AG09309 (cell line): ENCODE results near the gene CNGB1.

ENCODE experiments used
- DNase-seq: peaks from one replicate; pipeline ENCODE4 v3.0.0-alpha.2; 2010; ENCODE audit warnings: low read depth
- H3K4me3 ChIP-seq: 2 replicates; pipeline ENCODE4 v1.5.1; 2011; ENCODE audit warnings: mild to moderate bottlenecking, low read depth, low read length, moderate library complexity; ENCODE audit not compliant: control insufficient read depth
- TF ChIP-seq, protein P1 (sequence below): IDR thresholded peaks from 2 replicates; pipeline ENCODE4 v1.5.1; 2011; ENCODE audit warnings: mild to moderate bottlenecking, low read depth, low read length, inconsistent platforms; ENCODE audit not compliant: insufficient read depth, control insufficient read depth; ENCODE audit errors: missing control alignments

CNGB1 gene

GRCh38 chr16:57958544-57958943 lies 12.4 kb downstream of the CNGB1 start:
- TF ChIP-seq, protein P1, sequence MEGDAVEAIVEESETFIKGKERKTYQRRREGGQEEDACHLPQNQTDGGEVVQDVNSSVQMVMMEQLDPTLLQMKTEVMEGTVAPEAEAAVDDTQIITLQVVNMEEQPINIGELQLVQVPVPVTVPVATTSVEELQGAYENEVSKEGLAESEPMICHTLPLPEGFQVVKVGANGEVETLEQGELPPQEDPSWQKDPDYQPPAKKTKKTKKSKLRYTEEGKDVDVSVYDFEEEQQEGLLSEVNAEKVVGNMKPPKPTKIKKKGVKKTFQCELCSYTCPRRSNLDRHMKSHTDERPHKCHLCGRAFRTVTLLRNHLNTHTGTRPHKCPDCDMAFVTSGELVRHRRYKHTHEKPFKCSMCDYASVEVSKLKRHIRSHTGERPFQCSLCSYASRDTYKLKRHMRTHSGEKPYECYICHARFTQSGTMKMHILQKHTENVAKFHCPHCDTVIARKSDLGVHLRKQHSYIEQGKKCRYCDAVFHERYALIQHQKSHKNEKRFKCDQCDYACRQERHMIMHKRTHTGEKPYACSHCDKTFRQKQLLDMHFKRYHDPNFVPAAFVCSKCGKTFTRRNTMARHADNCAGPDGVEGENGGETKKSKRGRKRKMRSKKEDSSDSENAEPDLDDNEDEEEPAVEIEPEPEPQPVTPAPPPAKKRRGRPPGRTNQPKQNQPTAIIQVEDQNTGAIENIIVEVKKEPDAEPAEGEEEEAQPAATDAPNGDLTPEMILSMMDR, result no peak
- H3K4me3 ChIP-seq, result no peak overlapping the region
- DNase-seq, result no peak

GRCh38 chr16:57957673-57958392 lies 13.1 kb downstream of the CNGB1 start:
- TF ChIP-seq, protein P1, result no peak
- H3K4me3 ChIP-seq, result no peak overlapping the region
- no peak for DNase-seq

- no peak overlapping the region for H3K4me3 ChIP-seq
- no peak for DNase-seq
- TF ChIP-seq, protein P1, result no peak
These were observed 13.8 kb downstream of the CNGB1 start for GRCh38 chr16:57956924-57957672.

- TF ChIP-seq, protein P1, result no peak
- DNase-seq, result no peak
- H3K4me3 ChIP-seq, result no peak overlapping the region
These were observed 14.6 kb downstream of the CNGB1 start for GRCh38 chr16:57956270-57956808.

DNA sequence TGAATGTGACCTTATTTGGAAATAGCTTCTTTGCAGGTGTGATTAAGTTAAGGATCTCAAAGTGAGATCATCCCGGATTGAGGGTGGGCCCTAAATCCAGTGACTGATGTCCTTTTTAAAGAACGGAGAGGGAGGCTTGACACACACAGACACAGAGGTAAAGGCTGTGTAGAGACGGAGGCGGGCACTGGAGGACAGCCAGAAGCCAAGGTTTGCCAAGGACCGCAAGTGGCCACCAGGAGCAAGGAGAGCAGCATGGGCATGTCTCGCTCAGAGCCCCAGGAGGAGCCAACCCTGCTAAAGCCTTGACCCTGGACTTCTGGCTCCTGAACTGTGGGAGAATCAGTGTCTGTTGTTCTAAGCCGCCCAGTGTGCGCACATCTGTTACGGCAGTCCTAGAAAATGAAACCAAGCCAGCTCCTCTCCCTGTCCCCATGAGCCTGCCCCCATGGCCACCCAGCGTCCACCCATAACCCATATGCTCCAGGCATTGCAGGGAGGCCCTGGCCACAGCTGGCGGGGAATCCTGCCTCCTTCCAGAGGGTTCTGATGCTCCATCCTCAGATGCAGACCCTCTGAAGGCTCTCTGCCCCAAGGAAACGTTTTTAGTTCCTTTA lies 15.2 kb downstream of the CNGB1 start:
- DNase-seq, result no peak
- H3K4me3 ChIP-seq, result no peak overlapping the region
- TF ChIP-seq, protein P1, result no peak

- TF ChIP-seq, protein P1, result no peak
- no peak overlapping the region for H3K4me3 ChIP-seq
- DNase-seq, result no peak
These were observed 17.1 kb downstream of the CNGB1 start for GRCh38 chr16:57953857-57954256.
